Sigmoid colon (tissue), 4 donors: Measurements from ENCODE around the gene XYLT2.

Source experiments
- EP300 ChIP-seq, 4 donors: sonication (generic); formaldehyde crosslinking; IDR thresholded peaks; one replicate each; pipeline ENCODE4 v1.6.1; 2017; ENCODE audit warnings: antibody characterized with exemption in 4 of 4
- POLR2A ChIP-seq, 2 donors: fragments of 450-650 bp; IDR thresholded peaks; one replicate each; pipeline ENCODE4 v1.6.1; 2016; ENCODE audit warnings: antibody characterized with exemption in 2 of 2, mild to moderate bottlenecking in 2 of 2, moderate library complexity in 2 of 2
- POLR2AphosphoS5 ChIP-seq, 4 donors: sonication (generic); formaldehyde crosslinking; IDR thresholded peaks; one replicate each; pipeline ENCODE4 v1.6.1; 2017; ENCODE audit warnings: antibody characterized with exemption in 4 of 4
- TF ChIP-seq, protein P1 (sequence below), 4 experiments: fragments of 450-650 bp in 3 of 4; fragments of 200-600 bp in 1 of 4; IDR thresholded peaks; one replicate each; pipeline ENCODE4 v1.5.1; 2016 to 2019; ENCODE audit warnings: antibody characterized with exemption in 4 of 4, mild to moderate bottlenecking in 3 of 4, moderate library complexity in 2 of 4

DNA sequence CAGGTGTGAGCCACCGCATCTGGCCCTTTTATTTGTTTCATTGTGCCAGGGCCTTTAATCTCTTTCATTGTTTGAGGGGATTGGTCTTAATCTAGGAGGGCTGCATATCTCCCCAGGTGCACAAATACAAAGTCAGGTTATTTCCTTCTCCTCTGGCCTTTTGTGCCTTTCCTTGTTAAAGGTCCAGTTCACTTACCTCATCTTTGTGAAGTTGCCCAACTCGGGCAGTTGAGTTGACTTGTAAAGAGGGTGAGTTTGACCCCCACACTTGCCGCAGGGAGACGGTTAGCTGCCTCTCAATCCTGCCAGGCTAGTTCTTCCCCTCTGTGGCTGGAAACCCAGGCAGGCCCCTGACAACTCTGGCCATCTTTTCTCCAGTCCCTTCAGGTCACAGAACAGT, 38.3 kb upstream of the XYLT2 start:
- TF ChIP-seq POLR2AphosphoS5 (IDR thresholded peaks at IDR 0.05) (no peak), POLR2A (IDR thresholded peaks at IDR 0.05) (no peak), EP300 (IDR thresholded peaks at IDR 0.05) (no peak)
- TF ChIP-seq, protein P1, sequence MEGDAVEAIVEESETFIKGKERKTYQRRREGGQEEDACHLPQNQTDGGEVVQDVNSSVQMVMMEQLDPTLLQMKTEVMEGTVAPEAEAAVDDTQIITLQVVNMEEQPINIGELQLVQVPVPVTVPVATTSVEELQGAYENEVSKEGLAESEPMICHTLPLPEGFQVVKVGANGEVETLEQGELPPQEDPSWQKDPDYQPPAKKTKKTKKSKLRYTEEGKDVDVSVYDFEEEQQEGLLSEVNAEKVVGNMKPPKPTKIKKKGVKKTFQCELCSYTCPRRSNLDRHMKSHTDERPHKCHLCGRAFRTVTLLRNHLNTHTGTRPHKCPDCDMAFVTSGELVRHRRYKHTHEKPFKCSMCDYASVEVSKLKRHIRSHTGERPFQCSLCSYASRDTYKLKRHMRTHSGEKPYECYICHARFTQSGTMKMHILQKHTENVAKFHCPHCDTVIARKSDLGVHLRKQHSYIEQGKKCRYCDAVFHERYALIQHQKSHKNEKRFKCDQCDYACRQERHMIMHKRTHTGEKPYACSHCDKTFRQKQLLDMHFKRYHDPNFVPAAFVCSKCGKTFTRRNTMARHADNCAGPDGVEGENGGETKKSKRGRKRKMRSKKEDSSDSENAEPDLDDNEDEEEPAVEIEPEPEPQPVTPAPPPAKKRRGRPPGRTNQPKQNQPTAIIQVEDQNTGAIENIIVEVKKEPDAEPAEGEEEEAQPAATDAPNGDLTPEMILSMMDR (IDR thresholded peaks at IDR 0.05): no peak
